Mammary epithelial cell (primary cell): ENCODE data around the gene SEZ6L2.

Source experiments
- CTCF ChIP-seq, 2 donors: IDR thresholded peaks in 1 of 2; conservative IDR thresholded peaks in 1 of 2; 2 replicates each; pipeline ENCODE4 v1.5.1; 2011 to 2012; ENCODE audit warnings: inconsistent platforms in 2 of 2, low read length in 2 of 2, mild to moderate bottlenecking in 2 of 2, control low read depth in 1 of 2, low read depth in 1 of 2; ENCODE audit not compliant: insufficient read depth in 1 of 2; ENCODE audit errors: extremely low read depth in 1 of 2
- EZH2 ChIP-seq: IDR thresholded peaks from 2 replicates; pipeline ENCODE4 v1.6.1; 2012; ENCODE audit warnings: low read length, inconsistent platforms, borderline replicate concordance

- TF ChIP-seq EZH2 (no peak), CTCF (conservative IDR thresholded peaks at IDR 0.05 in 1 of 2, IDR thresholded peaks at IDR 0.05 in 1 of 2; ENCODE audit: extremely low read depth in 1 of 2, insufficient read depth in 1 of 2, low read depth in 1 of 2, low read length in 2 of 2) (no peak)
These were observed 24.1 kb downstream of the SEZ6L2 start for GRCh38 chr16:29875206-29875605.
